ENCODE measurements around the gene TTLL12.
A peak's percentile ranks its signal among the peaks of the same experiment; 100 is the strongest.

Gene TTLL12

DNA sequence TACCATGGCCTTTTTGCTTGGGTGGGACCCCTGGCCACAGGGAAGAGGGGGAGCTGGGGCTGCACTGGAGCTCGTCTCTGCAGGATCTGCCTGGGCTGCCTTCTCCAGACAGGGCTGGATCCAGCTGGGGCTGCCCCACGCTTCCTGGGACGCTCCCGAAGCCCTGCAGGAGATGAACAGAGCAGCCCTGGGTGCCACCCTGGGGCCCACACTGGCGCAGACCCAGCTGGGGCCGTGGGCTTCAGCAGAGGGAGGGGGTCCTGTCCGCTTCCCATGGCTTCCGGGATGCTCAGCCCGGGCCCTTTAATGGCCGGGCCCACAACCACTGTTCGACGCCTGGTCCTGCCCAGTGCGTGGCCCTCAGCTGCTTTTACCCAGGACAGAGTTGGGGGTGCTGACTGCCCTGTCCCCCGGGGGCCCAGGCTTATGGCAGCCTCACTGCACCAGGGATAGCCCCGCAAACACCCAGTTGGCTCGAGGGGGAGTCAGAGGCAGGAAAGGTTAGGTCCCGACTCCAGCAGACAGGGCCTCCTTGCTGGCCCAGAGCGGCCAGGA, 23.6 kb downstream of the TTLL12 start:
- DNase-seq (ENCODE audit: low read depth) = no peak
- TF ChIP-seq, protein P1, sequence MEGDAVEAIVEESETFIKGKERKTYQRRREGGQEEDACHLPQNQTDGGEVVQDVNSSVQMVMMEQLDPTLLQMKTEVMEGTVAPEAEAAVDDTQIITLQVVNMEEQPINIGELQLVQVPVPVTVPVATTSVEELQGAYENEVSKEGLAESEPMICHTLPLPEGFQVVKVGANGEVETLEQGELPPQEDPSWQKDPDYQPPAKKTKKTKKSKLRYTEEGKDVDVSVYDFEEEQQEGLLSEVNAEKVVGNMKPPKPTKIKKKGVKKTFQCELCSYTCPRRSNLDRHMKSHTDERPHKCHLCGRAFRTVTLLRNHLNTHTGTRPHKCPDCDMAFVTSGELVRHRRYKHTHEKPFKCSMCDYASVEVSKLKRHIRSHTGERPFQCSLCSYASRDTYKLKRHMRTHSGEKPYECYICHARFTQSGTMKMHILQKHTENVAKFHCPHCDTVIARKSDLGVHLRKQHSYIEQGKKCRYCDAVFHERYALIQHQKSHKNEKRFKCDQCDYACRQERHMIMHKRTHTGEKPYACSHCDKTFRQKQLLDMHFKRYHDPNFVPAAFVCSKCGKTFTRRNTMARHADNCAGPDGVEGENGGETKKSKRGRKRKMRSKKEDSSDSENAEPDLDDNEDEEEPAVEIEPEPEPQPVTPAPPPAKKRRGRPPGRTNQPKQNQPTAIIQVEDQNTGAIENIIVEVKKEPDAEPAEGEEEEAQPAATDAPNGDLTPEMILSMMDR (IDR thresholded peaks at IDR 0.05; ENCODE audit: insufficient read depth, low read depth, low read length, missing control alignments) = no peak
- no peak overlapping the region for H3K4me3 ChIP-seq (ENCODE audit: low read depth, low read length)

- H3K4me3 ChIP-seq (ENCODE audit: low read depth, low read length) = no peak overlapping the region
- DNase-seq (ENCODE audit: low read depth) = no peak
- TF ChIP-seq, protein P1 (IDR thresholded peaks at IDR 0.05; ENCODE audit: insufficient read depth, low read depth, low read length, missing control alignments) = no peak
These were observed 24.4 kb downstream of the TTLL12 start for GRCh38 chr22:43162412-43163150.

GRCh38 chr22:43160497-43161126, 26.3 kb downstream of the TTLL12 start:
- H3K4me3 ChIP-seq (ENCODE audit: low read depth, low read length) = no peak overlapping the region
- TF ChIP-seq, protein P1 (IDR thresholded peaks at IDR 0.05; ENCODE audit: insufficient read depth, low read depth, low read length, missing control alignments) = no peak
- DNase-seq (ENCODE audit: low read depth) = no peak

DNA sequence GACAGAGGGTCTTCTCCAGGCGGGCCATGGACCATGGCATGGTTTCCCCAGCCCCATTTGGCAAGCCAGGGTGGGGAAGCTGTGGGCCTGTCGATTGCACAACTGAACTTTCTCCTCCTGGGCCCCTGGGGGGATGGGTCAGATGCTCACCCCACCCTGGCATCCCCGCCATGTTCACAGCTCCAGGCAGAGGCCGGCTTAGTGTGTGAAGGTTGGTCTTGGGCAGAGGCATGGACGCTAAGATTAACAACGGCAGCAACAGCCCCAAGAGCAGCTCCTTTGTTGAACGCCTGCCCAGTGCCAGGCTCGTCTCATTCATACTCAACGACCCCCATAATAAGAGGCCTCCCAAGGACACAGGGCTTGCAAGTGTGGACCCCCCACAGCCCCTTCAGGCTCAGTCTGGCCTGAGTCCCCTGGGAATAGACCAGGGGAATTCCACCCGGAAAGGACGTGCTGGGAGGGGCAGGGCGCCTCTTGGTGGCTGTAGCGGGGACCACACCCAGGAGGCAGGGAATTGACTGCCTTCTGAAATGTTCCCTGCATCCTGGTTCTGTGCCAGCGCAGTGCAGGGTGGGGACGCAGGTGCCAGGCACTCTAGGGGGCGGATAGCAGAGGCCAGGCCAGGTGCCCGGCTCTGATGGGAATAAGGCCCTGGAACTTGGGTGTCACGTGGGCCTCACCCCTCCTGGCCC, 27.3 kb downstream of the TTLL12 start:
- no peak overlapping the region for H3K4me3 ChIP-seq (ENCODE audit: low read depth, low read length)
- peak; percentile 25 for DNase-seq (ENCODE audit: low read depth)
- TF ChIP-seq, protein P1 (IDR thresholded peaks at IDR 0.05; ENCODE audit: insufficient read depth, low read depth, low read length, missing control alignments) = peak; percentile 33

DNA sequence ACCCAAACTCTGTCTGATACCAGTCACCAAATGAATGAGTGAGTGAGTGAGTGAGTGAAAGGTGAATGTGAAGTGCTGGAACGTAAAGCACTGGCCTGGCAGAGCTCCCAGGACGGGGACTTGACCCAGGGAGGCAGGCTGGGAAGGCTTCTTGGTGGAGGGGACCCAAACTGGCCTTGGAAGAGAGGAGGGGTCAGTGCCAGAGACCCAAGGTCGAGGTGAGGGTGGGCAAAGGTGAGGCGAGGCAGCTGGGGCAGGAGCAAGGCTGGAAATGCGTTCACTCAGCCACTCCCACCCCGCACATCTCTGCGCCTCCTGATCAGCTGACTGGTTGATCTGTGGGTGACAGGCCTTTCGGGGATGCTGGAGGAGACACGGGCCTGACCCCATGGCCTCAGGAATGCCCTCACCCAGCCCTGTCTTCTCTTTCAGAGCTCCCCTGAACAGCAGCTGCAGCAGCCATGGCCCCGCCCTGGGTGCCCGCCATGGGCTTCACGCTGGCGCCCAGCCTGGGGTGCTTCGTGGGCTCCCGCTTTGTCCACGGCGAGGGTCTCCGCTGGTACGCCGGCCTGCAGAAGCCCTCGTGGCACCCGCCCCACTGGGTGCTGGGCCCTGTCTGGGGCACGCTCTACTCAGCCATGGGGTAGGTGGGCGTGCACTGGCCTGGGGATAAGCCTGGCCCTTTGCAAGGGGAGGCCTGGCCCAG, 28.0 kb downstream of the TTLL12 start:
- DNase-seq (ENCODE audit: low read depth) = no peak
- TF ChIP-seq, protein P1 (IDR thresholded peaks at IDR 0.05; ENCODE audit: insufficient read depth, low read depth, low read length, missing control alignments) = no peak
- no peak overlapping the region for H3K4me3 ChIP-seq (ENCODE audit: low read depth, low read length)

GRCh38 chr22:43157874-43158546, 28.9 kb downstream of the TTLL12 start:
- no peak overlapping the region for H3K4me3 ChIP-seq (ENCODE audit: low read depth, low read length)
- TF ChIP-seq, protein P1 (IDR thresholded peaks at IDR 0.05; ENCODE audit: insufficient read depth, low read depth, low read length, missing control alignments) = no peak
- no peak for DNase-seq (ENCODE audit: low read depth)

Measured in GM12865 (cell line).